ENCODE data around the gene PI4K2A. TPM values are rescaled to one million over a fixed set of nuclear protein-coding genes. Genes with fewer than 3 reads are reported as not detected.

Gene PI4K2A
- total RNA-seq, 2 donors from 2014 or later = 18.0 to 22.9 TPM

- no peak overlapping the region for H3K4me3 ChIP-seq
- no peaks in the 10 kb centered on the region for H3K27me3 ChIP-seq (replicated peaks; ENCODE audit: insufficient read depth)
- no peaks in the 10 kb centered on the region for H3K9me3 ChIP-seq
- H3K4me1 ChIP-seq (ENCODE audit: control insufficient read depth in 1 of 2, low read depth in 2 of 2) = peaks cover 16 to 25% of the 10 kb centered on the region in 2 donors
- DNase-seq (ENCODE audit: low spot score) = no peak
- H3K27ac ChIP-seq = no peak overlapping the region
- TF ChIP-seq, protein P1, sequence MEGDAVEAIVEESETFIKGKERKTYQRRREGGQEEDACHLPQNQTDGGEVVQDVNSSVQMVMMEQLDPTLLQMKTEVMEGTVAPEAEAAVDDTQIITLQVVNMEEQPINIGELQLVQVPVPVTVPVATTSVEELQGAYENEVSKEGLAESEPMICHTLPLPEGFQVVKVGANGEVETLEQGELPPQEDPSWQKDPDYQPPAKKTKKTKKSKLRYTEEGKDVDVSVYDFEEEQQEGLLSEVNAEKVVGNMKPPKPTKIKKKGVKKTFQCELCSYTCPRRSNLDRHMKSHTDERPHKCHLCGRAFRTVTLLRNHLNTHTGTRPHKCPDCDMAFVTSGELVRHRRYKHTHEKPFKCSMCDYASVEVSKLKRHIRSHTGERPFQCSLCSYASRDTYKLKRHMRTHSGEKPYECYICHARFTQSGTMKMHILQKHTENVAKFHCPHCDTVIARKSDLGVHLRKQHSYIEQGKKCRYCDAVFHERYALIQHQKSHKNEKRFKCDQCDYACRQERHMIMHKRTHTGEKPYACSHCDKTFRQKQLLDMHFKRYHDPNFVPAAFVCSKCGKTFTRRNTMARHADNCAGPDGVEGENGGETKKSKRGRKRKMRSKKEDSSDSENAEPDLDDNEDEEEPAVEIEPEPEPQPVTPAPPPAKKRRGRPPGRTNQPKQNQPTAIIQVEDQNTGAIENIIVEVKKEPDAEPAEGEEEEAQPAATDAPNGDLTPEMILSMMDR (IDR thresholded peaks at IDR 0.05) = no peak
- no peaks in the 10 kb centered on the region for H3K36me3 ChIP-seq
- no peak for ATAC-seq (ENCODE audit: insufficient number of reproducible peaks, low FRiP score, low read depth)
Measured at GRCh38 chr10:97607095-97607636, 33.3 kb upstream of the PI4K2A start.

- no peak for ATAC-seq (ENCODE audit: insufficient number of reproducible peaks, low FRiP score, low read depth)
- H3K36me3 ChIP-seq = no peaks in the 10 kb centered on the region
- TF ChIP-seq, protein P1 (IDR thresholded peaks at IDR 0.05) = no peak
- H3K4me1 ChIP-seq (ENCODE audit: control insufficient read depth in 1 of 2, low read depth in 2 of 2) = peaks cover 16 to 19% of the 10 kb centered on the region in 2 donors
- no peaks in the 10 kb centered on the region for H3K9me3 ChIP-seq
- H3K4me3 ChIP-seq = no peak overlapping the region
- no peaks in the 10 kb centered on the region for H3K27me3 ChIP-seq (replicated peaks; ENCODE audit: insufficient read depth)
- H3K27ac ChIP-seq = peak overlapping the region; percentile 62 to 65
- DNase-seq (ENCODE audit: low spot score) = no peak
Measured at GRCh38 chr10:97608991-97609561, 31.4 kb upstream of the PI4K2A start.

DNA sequence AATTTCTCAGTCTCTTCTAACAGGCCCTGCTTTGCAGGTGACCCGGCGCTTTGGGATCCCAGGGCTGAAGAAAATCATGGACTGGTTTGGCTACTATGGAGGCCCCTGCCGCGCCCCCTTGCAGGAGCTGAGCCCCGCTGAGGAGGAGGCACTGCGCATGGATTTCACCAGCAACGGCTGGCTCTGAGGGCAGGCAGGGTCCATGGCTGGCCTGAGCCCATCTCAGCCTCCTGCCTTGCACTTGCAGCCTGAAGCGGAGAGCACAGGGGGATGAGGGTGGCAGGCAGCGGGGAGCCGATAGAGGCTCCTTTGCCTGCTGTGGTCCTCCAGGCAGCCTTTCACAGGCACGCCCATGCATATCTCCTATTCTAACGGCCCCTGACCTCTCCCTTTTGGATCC lies 29.0 kb upstream of the PI4K2A start:
- no peaks in the 10 kb centered on the region for H3K36me3 ChIP-seq
- no peak overlapping the region for H3K4me3 ChIP-seq
- no peak for DNase-seq (ENCODE audit: low spot score)
- peaks cover 16 to 19% of the 10 kb centered on the region in 2 donors for H3K4me1 ChIP-seq (ENCODE audit: control insufficient read depth in 1 of 2, low read depth in 2 of 2)
- H3K9me3 ChIP-seq = no peaks in the 10 kb centered on the region
- no peak for ATAC-seq (ENCODE audit: insufficient number of reproducible peaks, low FRiP score, low read depth)
- no peak overlapping the region for H3K27ac ChIP-seq
- no peaks in the 10 kb centered on the region for H3K27me3 ChIP-seq (replicated peaks; ENCODE audit: insufficient read depth)
- TF ChIP-seq, protein P1 (IDR thresholded peaks at IDR 0.05) = no peak

DNA sequence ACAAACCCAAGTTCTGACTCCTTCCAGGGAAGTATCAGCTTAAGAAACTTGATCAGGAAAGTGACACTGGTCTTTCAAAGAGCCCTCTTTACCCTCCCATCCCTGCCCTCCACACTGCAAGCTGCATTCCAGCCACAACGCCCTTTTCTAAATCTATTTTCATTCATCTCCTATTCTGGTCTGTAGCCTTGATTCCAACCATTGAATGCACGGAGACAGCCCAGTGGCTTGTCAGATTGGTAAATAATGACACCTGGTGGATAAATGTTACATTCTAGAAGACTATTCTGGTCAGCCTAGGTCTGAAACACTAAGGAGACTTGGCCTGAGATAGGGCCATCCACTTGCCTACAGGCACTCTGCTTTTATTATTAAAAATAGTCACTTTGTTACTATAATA lies 28.1 kb upstream of the PI4K2A start:
- DNase-seq (ENCODE audit: low spot score) (no peak), ATAC-seq (ENCODE audit: insufficient number of reproducible peaks, low FRiP score, low read depth) (peak; percentile 67)
- no peaks in the 10 kb centered on the region for H3K9me3 ChIP-seq
- TF ChIP-seq, protein P1 (IDR thresholded peaks at IDR 0.05) = peak; percentile 61
- no peaks in the 10 kb centered on the region for H3K27me3 ChIP-seq (replicated peaks; ENCODE audit: insufficient read depth)
- H3K4me3 ChIP-seq = no peak overlapping the region
- no peak overlapping the region for H3K27ac ChIP-seq
- H3K36me3 ChIP-seq = no peaks in the 10 kb centered on the region
- peaks cover 16 to 19% of the 10 kb centered on the region in 2 donors for H3K4me1 ChIP-seq (ENCODE audit: control insufficient read depth in 1 of 2, low read depth in 2 of 2)

DNA sequence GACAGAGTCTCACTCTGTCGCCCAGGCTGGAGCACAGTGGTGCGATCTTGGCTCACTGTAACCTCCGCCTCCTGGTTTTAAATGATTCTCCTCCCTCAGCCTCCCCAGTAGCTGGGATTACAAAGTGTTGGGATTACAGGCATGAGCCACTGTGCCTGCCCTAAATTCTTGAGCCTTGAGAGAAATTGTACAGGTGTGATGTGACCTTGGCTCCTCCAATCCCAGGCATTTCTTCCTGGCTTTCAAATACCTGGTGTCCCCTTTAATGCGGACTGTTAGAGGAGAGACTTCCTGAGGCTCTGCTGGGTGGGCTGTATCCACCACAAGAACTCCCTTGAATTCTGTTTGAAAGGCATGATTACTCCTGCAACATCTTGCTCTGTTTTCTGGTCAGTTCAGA lies 22.2 kb upstream of the PI4K2A start:
- DNase-seq (ENCODE audit: low spot score) (no peak), ATAC-seq (ENCODE audit: insufficient number of reproducible peaks, low FRiP score, low read depth) (no peak)
- no peak overlapping the region for H3K27ac ChIP-seq
- H3K36me3 ChIP-seq = no peaks in the 10 kb centered on the region
- no peaks in the 10 kb centered on the region for H3K27me3 ChIP-seq (replicated peaks; ENCODE audit: insufficient read depth)
- no peaks in the 10 kb centered on the region for H3K4me1 ChIP-seq (ENCODE audit: control insufficient read depth in 1 of 2, low read depth in 2 of 2)
- TF ChIP-seq, protein P1 (IDR thresholded peaks at IDR 0.05) = no peak
- no peaks in the 10 kb centered on the region for H3K9me3 ChIP-seq
- no peak overlapping the region for H3K4me3 ChIP-seq
